Embryonic facial prominence (tissue), 1 donor: ENCODE data around the gene NBEA.

Experiments used
- DNase-seq: peaks from one replicate; pipeline ENCODE4 v3.0.0-alpha.2; 2016; ENCODE audit errors: extremely low spot score

The NBEA gene

DNA sequence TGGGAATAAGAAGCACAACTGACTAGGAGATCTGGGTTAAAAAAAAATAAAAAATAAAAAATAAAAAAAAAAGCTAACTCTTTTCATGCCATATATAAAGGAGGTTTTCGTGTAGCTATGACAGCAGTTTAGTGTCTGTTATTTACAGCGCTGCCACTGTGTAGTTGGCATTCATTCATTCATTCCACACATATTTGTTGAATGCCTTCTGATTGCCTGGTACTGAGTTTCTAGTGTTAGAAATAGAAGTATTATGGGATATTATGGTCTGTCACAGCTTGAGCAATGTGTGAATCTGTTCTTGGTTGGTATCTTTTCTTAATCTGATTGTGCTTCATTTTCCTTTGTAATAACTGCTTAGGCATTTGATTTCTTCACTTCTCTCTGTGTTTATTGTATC, 237.4 kb downstream of the NBEA start:
- no peak for DNase-seq

DNA sequence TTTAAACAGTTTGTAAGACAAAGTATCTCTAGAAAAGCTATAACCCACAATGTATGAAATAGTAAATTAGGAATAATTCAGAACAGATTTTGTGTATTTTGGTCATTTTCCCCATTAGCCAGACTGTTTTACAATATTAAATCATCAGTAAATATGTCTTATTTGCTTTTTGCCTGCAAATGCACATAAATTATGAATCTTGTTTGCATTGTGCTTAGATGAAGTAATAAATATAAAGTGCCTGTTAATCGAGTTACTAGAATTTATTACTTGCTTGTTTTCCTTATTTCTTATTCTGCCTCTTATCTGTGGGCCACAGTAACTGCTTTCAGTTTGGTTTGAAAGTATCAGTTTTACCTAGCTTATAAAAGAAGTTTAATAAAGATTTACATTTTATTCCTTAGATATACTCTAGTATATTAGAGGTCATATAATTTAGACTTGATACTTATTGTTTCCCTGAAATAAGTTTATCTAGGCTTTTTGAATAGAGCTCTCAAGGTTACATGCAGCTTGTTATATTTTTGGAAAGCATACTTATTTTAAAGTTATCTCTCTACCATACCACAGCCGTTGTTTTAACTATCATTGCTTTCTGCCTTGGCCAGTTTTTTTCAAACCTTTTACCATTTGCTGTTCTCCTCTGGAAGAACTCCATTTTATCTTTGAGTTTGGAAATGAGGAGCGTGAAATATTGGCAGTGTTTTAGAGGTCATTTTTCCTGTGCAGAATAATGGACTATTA, 238.0 kb downstream of the NBEA start:
- DNase-seq: no peak

DNA sequence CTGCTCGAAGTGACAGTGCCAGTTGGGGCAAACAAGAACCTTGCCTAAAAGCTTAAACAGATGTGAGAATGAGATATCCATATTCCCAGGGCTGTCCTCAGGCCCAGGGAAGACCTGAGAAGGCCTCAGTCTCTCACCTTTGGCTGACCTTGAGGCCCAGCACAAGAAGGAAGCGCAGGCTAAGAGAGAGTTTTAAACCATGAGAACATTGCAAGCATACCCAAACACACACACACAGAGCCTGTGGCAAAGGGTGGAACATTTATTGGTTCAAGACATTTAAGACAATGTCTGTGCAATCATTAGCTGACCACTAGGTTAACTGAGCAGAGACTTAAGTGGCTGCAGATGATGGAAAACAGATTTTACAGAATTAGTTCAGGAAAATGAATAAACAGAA, 248.2 kb downstream of the NBEA start:
- no peak for DNase-seq

DNA sequence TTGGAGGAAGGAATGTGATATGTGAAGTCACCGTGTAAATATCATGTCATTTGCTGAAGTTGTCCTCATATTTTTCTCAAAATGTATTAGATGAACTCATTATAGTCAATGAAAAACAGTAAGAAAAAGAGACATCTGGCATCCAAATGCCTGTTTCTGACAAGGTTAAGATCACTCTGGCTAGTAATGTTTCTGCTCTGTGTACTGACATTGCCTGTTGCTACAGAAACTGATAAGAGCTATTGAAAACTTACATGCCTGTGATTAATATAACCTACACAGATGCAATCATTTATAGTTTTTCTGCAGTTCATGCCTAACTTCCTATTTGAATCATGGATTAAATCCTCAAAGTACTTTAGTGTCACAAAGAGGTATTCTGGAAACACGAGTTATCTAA, 249.8 kb downstream of the NBEA start:
- DNase-seq: no peak

DNA sequence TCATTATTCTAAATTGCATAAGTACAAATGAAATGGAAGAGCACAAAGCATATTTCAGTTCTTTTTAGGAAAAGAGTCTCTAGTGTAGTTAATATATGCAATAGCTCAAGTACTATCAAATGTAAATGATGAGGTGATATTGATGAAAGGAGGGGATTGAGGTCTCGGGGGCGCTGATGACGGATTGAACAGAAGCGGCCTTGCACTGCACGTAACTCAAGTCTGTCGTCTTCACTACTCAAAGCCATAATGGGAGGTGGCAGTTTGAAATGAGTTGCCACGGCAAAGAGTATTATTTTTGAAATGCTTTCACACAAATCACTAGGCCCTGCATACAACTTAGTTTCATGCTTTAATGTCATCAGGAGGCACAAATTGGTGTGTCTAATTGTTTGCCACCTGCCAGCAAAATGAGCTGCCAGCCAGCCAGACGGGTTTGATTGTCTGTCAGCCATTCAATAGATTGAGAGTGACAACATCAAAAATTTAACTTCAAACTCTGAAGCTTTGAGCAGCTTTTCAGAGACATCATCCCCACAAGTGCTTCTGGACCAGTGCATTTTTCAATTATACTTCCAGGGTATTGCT, 256.6 kb downstream of the NBEA start:
- no peak for DNase-seq

DNA sequence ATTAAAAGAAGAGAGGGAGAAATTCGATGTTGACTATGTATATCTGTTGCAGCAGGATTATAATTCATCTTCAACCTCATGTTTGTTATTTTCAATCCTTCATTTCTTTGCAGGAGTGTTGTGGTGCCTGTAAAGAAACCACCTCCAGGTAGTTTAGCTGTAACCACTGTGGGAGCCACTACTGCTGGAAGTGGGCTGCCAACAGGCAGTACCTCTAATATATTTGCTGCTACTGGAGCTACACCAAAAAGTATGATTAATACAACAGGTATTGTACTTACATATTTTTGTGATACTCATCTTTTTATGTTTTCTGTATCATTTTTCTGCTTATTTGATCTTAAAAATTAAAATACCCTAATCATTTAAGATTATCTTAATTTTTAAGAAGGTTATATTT, 266.5 kb downstream of the NBEA start:
- no peak for DNase-seq

DNA sequence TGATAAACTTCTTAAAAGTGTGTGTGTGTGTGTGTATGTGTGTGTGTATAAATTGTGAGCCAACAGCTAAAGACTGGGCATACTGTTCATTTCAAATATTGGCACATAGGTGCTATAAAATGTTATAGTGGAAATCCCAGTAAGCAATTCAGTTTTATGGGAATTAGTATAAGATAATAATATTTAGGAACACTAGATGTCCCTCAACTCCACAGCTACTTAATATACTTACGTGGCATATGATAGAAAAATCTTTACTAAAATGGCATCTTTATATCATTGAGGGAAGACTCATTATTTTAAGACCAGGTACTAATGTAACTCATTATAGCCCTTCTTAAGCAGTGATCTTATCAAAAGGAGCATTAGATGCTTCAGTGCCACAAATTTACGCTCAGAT, 268.2 kb downstream of the NBEA start:
- DNase-seq: no peak

DNA sequence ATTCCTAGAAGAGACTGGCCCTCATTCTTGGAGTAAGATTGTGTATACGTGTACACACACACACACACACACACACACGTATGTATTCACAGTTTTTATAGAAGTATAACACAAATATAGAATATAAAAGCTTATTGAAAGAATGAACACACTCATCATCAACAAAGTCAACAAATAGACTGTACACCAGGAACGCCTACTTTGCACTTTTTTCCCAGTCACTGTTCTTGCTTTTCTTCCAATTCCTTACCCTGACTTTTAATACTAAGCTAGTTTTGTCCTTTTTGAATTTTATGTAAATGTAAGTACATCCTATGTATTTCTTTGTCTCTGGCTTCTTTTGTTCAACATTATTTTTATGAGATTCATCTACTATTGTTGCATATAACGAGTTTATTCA, 269.9 kb downstream of the NBEA start:
- DNase-seq: no peak

DNA sequence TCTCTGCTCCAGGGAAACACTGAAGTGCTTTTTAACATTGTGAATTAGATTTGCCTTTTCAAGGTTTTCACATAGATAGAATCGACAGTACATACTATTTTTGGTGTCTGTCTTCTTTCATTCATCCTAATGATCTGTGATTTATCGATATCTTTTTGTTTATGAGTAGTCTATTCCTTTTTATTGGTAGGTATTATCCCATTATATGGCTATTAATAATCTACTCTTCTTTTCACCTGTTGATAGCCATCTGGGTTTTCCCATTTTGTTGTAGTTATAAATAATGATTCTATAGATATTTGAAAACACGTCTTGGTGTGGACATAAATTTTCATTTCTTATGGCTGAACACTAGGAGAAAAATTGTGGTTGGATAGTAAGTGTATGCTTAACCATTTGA, 271.8 kb downstream of the NBEA start:
- no peak for DNase-seq

DNA sequence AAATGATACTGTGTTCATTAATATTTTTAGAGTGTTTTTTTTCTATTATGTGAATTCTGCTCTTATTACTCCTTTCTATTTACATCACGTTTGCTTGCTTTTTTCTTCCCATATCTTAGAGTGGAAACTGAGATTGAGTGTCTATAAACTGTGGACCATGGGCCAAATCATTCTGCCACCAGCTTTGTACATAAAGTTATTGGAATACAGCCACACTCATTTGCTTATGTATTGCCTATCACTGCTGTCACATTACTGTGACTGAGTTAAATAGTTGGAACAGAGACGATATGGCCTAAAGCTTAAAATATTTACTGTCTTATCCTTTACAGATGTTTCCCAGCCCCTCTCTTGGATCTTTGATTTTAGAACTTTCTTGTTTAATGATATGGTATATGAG, 274.1 kb downstream of the NBEA start:
- no peak for DNase-seq

DNA sequence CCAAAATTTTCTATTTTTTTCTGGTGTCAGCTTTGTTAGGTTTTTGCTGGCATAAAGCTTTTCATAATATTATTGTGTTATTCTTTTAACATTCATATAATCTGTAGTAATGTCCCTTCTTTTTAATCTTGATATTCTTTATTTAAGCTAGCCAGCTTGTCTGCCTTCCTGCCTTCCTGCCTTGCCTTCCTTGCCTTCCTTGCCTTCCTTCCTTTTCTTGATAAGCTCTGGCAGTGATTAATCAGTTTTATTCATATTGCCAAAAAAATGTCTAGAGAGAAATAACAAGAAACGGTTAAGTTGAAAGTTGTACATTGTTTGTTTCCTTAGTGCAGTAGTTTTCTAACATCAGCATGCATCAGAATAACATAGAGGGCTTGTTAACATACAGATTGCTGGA, 277.0 kb downstream of the NBEA start:
- no peak for DNase-seq

DNA sequence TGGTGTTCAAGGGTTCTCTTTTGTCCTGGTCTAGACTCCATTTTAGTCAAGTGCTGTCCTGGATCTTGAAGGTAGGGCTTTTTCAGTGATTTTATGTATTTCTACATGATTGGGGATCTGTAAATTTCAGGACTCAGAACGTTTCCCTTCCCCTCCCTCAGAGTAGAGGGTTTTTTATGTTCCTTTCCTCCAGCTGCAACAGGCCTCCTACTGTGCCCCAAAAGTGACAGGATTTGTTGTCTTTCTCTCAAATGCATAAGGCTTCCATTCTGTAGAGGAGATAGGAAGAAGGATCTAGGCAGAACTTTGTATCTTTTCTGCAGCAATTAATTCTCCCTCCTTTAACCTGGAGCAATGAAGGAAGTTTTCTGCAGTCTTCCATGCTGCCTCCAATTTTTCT, 283.1 kb downstream of the NBEA start:
- DNase-seq: no peak

DNA sequence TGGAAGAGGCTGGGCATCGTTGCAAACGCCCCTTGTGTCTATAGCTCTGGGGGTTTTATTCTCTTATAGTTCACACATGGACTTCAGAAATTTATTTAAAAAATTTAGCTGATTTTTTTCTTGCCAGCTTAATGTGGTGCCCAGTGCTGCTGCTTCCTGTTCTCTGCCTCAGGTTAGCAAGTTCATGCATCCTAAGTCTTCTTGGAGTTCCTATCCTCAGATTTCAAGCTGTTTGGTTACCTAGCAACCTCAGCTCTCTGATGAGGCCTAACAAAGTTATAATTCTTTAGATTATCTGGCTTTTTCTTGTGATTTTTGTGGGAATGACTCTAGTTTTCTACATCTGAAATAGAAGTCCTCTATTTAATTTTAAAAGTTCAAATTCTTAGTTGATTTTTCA, 283.5 kb downstream of the NBEA start:
- no peak for DNase-seq

DNA sequence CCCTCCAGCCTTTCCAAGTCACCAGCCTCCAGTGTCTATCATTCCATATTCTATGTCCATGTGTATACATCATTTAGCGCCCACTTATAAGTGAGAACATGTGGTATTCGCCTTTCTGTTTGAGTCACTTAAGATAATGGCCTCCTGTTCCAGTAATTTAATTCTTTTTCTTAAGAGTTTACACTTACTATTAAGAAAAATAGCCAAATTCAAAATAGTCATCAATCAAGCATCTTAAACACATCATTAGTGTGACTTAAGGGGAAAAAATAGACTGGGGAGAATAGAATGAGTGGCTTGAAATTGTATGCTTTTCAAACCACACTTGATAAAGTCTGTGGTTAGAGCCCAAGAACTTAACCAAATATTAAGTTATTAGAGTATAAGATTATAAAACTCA, 286.5 kb downstream of the NBEA start:
- DNase-seq: no peak

DNA sequence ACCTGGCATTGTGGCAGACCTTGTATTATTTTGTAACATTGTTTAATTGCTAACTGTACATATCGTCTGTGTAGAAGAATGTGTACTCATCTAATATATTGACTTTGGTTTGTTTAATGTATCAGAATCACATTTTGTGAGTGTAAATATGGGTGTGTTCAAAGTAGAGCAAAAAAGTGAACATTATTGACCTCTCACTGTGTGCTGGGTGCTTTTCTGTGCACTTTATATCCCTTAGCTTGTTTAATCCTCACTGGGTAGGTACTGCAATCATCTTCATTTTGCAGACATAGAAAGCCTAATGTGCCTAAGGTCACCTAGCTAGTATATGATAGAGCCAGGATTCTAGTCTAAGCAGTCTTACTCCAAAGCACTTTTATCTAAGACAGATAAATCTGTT, 289.4 kb downstream of the NBEA start:
- DNase-seq: no peak

DNA sequence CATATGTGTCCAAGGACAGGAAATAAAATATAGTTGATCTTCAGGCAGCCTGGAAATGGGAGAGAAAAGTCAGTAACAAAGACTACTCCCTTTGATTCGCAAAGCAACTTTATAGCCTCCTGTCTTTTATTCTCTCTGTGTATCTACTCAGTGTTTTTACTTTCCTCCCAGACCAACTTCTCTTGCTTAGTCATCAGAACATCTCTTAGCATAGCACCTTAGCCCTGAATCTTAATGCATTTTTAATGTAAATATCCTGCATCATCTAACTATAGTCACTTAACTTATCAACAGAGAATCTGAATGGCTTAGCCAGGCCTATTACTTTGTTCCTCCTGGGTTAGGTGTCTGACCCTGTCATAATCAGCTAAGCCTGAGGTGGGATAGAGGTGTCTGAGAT, 296.2 kb downstream of the NBEA start:
- DNase-seq: no peak

DNA sequence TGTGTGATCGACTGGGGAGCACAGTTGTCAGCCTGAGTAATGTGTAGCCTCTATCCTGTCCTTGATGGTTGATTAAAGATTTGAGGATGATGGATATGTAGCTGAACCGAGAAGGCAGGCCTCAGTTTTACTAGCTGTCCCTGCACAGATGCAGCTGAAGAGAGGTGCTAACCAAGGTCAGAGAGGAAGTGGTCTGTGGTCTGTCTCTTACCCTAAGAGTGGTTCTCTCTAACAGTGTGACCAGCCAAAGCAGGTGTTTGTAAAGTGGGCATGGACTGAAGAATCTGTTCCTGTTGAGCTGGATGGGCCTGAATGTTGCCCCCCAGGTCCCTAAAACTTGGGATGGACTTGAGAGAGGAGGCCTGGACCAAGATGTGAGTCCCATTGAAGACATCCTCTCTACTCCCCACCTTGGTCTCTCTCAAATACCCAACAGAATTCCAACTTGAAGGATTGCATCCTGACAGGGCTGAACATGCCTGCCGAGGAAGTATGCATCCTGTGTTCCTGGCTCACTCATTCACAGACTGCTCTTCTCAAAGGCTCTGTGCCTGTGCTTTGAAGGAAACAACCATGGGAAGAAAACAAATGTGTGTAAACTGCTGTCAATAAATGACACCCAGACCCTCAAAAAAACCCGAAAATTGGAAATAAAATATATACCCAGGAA, 310.6 kb downstream of the NBEA start:
- no peak for DNase-seq

DNA sequence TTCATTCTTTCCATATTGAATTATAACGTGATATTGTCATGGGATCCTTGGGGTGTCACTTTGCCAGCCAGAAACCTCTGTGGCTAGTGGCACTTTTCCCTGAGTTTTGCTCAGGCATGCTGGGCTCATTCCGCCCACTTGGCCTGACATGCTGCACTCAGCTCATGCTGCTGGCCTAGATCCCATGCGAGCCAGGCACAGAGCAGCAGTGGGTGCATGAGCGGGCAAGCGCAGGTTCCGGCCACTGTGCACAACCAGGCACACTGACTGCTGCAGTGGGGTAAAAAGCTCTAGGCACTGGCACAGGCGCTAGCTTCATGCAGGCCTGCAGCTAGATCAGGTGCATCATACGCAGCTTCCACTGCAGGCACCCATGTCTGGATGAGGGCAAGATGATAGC, 313.2 kb downstream of the NBEA start:
- no peak for DNase-seq

DNA sequence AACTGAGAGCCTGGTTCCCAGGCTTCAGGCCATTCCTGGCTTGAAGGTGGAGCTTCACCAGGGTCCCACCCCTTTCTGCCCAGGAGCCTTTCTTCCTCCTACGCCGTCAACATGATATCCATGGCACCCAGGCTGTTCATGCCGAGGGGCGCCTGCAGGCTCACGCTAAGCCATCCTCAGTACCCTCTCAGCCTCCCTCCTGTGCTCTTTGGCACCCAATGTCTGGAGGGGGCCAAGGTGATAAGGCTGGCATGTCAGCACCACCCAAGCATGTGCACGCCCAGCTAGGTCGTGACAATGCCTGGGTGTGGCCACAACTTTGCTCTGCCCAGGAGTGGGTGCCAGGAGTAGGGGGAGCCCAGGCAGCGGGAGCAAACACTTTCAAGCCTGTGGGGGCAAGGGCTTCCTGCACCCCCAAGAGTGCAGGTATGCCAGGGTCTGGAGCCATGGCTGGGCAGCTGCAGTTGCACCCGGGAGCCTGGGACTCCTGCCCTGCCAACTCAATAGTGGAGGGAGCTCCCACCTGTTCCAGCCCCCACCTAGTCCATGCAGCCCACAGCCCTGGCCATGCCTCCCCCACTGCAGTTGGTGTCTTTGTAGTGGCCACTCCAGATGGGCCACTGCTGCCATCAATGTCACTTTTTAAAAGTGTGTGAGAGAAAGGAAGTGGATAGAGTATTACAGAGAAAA, 314.5 kb downstream of the NBEA start:
- DNase-seq: no peak

DNA sequence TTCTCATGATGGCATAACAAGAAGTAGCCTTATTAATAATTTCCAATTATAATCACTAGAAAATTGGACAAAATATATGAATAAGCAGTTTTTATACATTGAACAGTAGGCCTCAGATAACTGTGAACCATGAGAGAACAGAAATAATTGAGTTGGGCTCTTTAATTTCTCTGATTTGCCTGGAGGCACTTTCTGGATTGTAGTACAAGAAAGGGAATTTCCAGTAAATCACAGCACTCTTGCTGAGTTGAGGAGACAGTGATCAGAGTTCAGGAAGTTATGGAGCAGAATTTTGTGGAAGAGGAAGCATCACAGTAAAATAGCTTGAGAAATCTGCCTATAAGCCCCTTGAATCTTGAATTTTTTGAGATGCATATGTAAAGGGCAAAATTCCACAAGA, 318.2 kb downstream of the NBEA start:
- no peak for DNase-seq

DNA sequence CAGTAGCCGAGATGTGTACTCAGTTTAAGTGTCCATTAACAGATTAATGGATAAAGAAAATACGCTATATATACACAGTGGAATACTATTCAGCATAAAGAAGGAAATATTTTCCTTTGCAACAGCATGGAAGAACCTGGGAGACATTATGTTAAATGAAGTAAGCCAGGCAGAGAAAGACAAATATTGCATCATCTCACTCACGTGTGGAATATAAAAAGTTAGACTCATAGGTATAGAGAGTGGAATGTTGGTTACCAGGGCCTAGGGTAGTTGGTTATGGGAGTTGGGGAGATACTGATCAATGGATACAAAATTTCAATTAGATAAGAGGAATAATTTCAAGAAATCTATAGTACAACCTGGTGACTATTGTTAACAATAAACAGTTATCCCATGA, 324.3 kb downstream of the NBEA start:
- DNase-seq: no peak

DNA sequence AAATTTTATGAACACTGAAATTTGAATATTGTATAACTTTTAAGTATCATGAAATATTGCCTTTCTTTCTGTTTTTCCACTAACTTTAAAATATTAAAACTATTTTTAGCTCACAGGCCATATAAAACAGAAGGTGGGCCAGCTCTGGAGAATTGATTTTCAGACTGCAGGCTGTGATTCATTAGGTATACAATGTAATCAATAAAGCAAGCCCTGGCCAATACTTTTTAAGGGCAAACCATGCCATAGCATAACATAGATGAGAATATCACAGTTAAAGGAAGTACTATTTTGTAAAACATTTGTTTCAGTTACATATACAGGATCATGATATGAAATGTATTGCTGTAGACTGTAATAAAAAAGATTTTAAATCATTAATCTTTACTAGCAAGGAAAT, 336.8 kb downstream of the NBEA start:
- no peak for DNase-seq

DNA sequence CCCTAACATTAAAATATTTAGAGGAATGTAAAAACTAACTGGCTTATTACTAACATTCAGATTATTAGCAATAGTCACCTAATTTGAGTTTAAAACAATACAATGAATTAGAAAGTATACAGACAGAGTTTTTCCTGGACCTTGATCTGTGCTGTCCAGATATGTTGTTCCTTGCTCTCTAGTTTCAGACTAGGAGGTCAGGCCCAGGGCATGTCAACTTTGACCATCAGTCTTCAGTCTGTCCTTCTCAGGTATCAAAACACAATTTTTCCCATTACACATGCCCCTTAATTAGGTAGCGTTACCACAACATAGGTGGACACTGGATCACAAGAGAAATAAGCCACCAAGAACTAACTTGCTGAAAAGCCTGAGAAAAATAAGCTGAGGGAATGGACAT, 337.4 kb downstream of the NBEA start:
- DNase-seq: no peak
